ENCODE measurements around the gene PET100. TPM values are rescaled to one million over a fixed set of nuclear protein-coding genes. Genes with fewer than 3 reads are reported as not detected.

PET100 gene
- total RNA-seq, 1 experiment from 2014 or later: 101 TPM

GRCh38 chr19:7596211-7596937 lies 33.2 kb upstream of the PET100 start:
- no TSS peak for BruUV-seq (replicated peaks)
- DNase-seq (peak; percentile 13), ATAC-seq (0 out of 2 replicates have a peak, but pooled peaks have one; percentile 4)
- TF ChIP-seq EZH2 (IDR thresholded peaks at IDR 0.05; ENCODE audit: low read length, unreplicated experiment): no peak
- no peak for TF ChIP-seq EZH2phosphoT487 (IDR thresholded peaks at IDR 0.05; ENCODE audit: borderline replicate concordance, low read length)
- TF ChIP-seq CTCF (conservative IDR thresholded peaks at IDR 0.05; ENCODE audit: low read depth, low read length): no peak
- intact Hi-C loops (cut with micrococcal nuclease): no loop called here
- H4K20me1 ChIP-seq (ENCODE audit: low read length): peaks cover 14% of the 10 kb centered on the region; the same call in 1 of the 2 replicates
- peak overlapping the region; percentile 38 for H2AFZ ChIP-seq (ENCODE audit: low read length)
- H3K27ac ChIP-seq (ENCODE audit: low read length): no peak overlapping the region
- no peaks in the 10 kb centered on the region for H3K9me3 ChIP-seq (ENCODE audit: low read length)
- CTCF ChIA-PET: interaction anchor here (0.5 to 2.5 kb wide), 3 partner anchors 28 to 324 kb away, joined by 3 to 48 read pairs (median 4); partner anchors contain the start of gene SNAPC2
- H3K9me2 ChIP-seq (replicated peaks; ENCODE audit: low read length): no peaks in the 10 kb centered on the region
- H3K79me2 ChIP-seq (ENCODE audit: low read length): peaks cover 21% of the 10 kb centered on the region
- H3K36me3 ChIP-seq (ENCODE audit: low read depth, low read length): no peaks in the 10 kb centered on the region
- H3K4me1 ChIP-seq (ENCODE audit: insufficient read depth, low read length): peaks cover 16% of the 10 kb centered on the region
- POLR2A ChIA-PET (ENCODE audit: unreplicated experiment): interaction anchor here (0.5 to 0.6 kb wide), 2 partner anchors 615 to 1928 kb away, joined by 3 to 4 read pairs; no protein-coding TSS in a partner anchor
- peak overlapping the region; percentile 78 for H3K4me3 ChIP-seq (ENCODE audit: low read length)
- H3K4me2 ChIP-seq (ENCODE audit: low read length): peak overlapping the region; percentile 91
- H3K27me3 ChIP-seq (ENCODE audit: low read length): no peaks in the 10 kb centered on the region
- peak overlapping the region; percentile 49 for H3K9ac ChIP-seq (ENCODE audit: low read length)
- no peaks in the 10 kb centered on the region for H3F3A ChIP-seq (ENCODE audit: low read length, unreplicated experiment)

- no peaks in the 10 kb centered on the region for H3K27me3 ChIP-seq (ENCODE audit: low read length)
- peak overlapping the region; percentile 78; the same call in 1 of the 2 replicates for H3K4me3 ChIP-seq (ENCODE audit: low read length)
- H3K9me2 ChIP-seq (replicated peaks; ENCODE audit: low read length): no peaks in the 10 kb centered on the region
- peak overlapping the region; percentile 91 for H3K4me2 ChIP-seq (ENCODE audit: low read length)
- intact Hi-C loops (cut with micrococcal nuclease): no loop called here
- H2AFZ ChIP-seq (ENCODE audit: low read length): no peak overlapping the region
- TF ChIP-seq EZH2 (IDR thresholded peaks at IDR 0.05; ENCODE audit: low read length, unreplicated experiment) (no peak), CTCF (conservative IDR thresholded peaks at IDR 0.05; ENCODE audit: low read depth, low read length) (peak; percentile 49), EZH2phosphoT487 (IDR thresholded peaks at IDR 0.05; ENCODE audit: borderline replicate concordance, low read length) (no peak)
- H3K9me3 ChIP-seq (ENCODE audit: low read length): no peaks in the 10 kb centered on the region
- no peaks in the 10 kb centered on the region for H3K36me3 ChIP-seq (ENCODE audit: low read depth, low read length)
- POLR2A ChIA-PET (ENCODE audit: unreplicated experiment): interaction anchor here (0.7 kb wide), 1 partner anchor 309 kb away, joined by 6 read pairs; no protein-coding TSS in a partner anchor
- DNase-seq (peak; percentile 58), ATAC-seq (peak; percentile 45)
- H3K27ac ChIP-seq (ENCODE audit: low read length): no peak overlapping the region
- peaks cover 27% of the 10 kb centered on the region for H3K79me2 ChIP-seq (ENCODE audit: low read length)
- H4K20me1 ChIP-seq (ENCODE audit: low read length): peaks cover 16% of the 10 kb centered on the region; the same call in 1 of the 2 replicates
- H3K4me1 ChIP-seq (ENCODE audit: insufficient read depth, low read length): peaks cover 16% of the 10 kb centered on the region
- H3F3A ChIP-seq (ENCODE audit: low read length, unreplicated experiment): no peaks in the 10 kb centered on the region
- BruUV-seq (replicated peaks): TSS peak; percentile 55
- CTCF ChIA-PET: interaction anchor here (1.4 to 2.5 kb wide), 2 partner anchors 29 to 32 kb away, joined by 3 to 48 read pairs; partner anchors contain the start of genes PET100 and XAB2
- H3K9ac ChIP-seq (ENCODE audit: low read length): no peak overlapping the region
Observed at GRCh38 chr19:7597689-7598088, 31.9 kb upstream of the PET100 start.

All from PC-3 (cell line).